HepG2 (cell line): Measurements from ENCODE around the gene DUSP15.

Experiments
- CEBPB ChIP-seq: IDR thresholded peaks from 2 replicates; pipeline ENCODE4 v1.6.1; 2011; ENCODE audit warnings: low read depth, low read length, improper control_type of control experiment, borderline replicate concordance
- CTCF ChIP-seq: sonication (generic); formaldehyde crosslinking; IDR thresholded peaks from 2 replicates; pipeline ENCODE4 v1.5.0; 2020; ENCODE audit warnings: mild to moderate bottlenecking, missing genetic modification reagents, moderate library complexity
- FOSL1 ChIP-seq: sonication (generic); formaldehyde crosslinking; IDR thresholded peaks from 2 replicates; pipeline ENCODE4 v1.9.0; 2021; ENCODE audit warnings: missing genetic modification reagents, borderline replicate concordance
- MAFK ChIP-seq, 2 experiments: IDR thresholded peaks in 1 of 2; conservative IDR thresholded peaks in 1 of 2; 2 replicates each; pipeline ENCODE4 v1.6.1; 2011; ENCODE audit warnings: improper control_type of control experiment in 2 of 2, low read length in 2 of 2
- MAX ChIP-seq: IDR thresholded peaks from 2 replicates; pipeline ENCODE4 v1.6.1; 2012; ENCODE audit warnings: inconsistent platforms
- POLR2A ChIP-seq, 2 experiments: IDR thresholded peaks; 2 replicates each; pipeline ENCODE4 v1.6.1; 2011; ENCODE audit warnings: low read depth in 2 of 2, low read length in 2 of 2, mild to moderate bottlenecking in 1 of 2, moderate library complexity in 1 of 2; ENCODE audit not compliant: insufficient read depth in 1 of 2
- ZNF224 ChIP-seq: sonication (generic); formaldehyde crosslinking; IDR thresholded peaks from 2 replicates; pipeline ENCODE4 v1.5.0; 2020; ENCODE audit warnings: mild to moderate bottlenecking, missing genetic modification reagents
- ZNF362 ChIP-seq: sonication (generic); formaldehyde crosslinking; IDR thresholded peaks from 2 replicates; pipeline ENCODE4 v1.4.0; 2020; ENCODE audit warnings: missing genetic modification reagents, mild to moderate bottlenecking, borderline replicate concordance
- ZNF549 ChIP-seq: sonication (generic); formaldehyde crosslinking; IDR thresholded peaks from 2 replicates; pipeline ENCODE4 v1.5.0; 2020; ENCODE audit warnings: missing genetic modification reagents
- ZNF766 ChIP-seq: sonication (generic); formaldehyde crosslinking; IDR thresholded peaks from 2 replicates; pipeline ENCODE4 v1.5.0; 2020; ENCODE audit warnings: missing genetic modification reagents, borderline replicate concordance
- ZNF772 ChIP-seq: sonication (generic); formaldehyde crosslinking; IDR thresholded peaks from 2 replicates; pipeline ENCODE4 v1.5.0; 2020; ENCODE audit warnings: mild to moderate bottlenecking, missing genetic modification reagents
- TF ChIP-seq, protein P1 (sequence below): sonication (generic); formaldehyde crosslinking; IDR thresholded peaks from 2 replicates; pipeline ENCODE4 v1.4.0; 2020; ENCODE audit warnings: mild to moderate bottlenecking, missing genetic modification reagents
- TF ChIP-seq, protein P2 (sequence below): sonication (generic); formaldehyde crosslinking; IDR thresholded peaks from 2 replicates; pipeline ENCODE4 v1.9.0; 2021; ENCODE audit warnings: missing genetic modification reagents, borderline replicate concordance

- TF ChIP-seq CTCF (CRISPR knock-in tag) = no peak
- TF ChIP-seq POLR2A (IDR thresholded peaks at IDR 0.05; ENCODE audit: insufficient read depth in 1 of 2, low read depth in 2 of 2, low read length in 2 of 2) = no peak
- no peak for TF ChIP-seq FOSL1
- TF ChIP-seq, protein P1, sequence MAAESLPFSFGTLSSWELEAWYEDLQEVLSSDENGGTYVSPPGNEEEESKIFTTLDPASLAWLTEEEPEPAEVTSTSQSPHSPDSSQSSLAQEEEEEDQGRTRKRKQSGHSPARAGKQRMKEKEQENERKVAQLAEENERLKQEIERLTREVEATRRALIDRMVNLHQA (CRISPR knock-in tag) = no peak
- no peak for TF ChIP-seq ZNF766
- no peak for TF ChIP-seq ZNF362
- no peak for TF ChIP-seq CEBPB
- no peak for TF ChIP-seq ZNF772 (CRISPR knock-in tag)
- TF ChIP-seq MAFK (conservative IDR thresholded peaks at IDR 0.05 in 1 of 2, IDR thresholded peaks at IDR 0.05 in 1 of 2; ENCODE audit: low read length in 2 of 2) = no peak
- no peak for TF ChIP-seq ZNF549 (CRISPR knock-in tag)
- TF ChIP-seq MAX = no peak
- TF ChIP-seq, protein P2, sequence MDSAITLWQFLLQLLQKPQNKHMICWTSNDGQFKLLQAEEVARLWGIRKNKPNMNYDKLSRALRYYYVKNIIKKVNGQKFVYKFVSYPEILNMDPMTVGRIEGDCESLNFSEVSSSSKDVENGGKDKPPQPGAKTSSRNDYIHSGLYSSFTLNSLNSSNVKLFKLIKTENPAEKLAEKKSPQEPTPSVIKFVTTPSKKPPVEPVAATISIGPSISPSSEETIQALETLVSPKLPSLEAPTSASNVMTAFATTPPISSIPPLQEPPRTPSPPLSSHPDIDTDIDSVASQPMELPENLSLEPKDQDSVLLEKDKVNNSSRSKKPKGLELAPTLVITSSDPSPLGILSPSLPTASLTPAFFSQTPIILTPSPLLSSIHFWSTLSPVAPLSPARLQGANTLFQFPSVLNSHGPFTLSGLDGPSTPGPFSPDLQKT (CRISPR knock-in tag) = no peak
- no peak for TF ChIP-seq ZNF224 (CRISPR knock-in tag)
Measured at GRCh38 chr20:31838646-31839292, 31.6 kb downstream of the DUSP15 start.
